ENCODE data around the gene PRKAB2.
"Not testable (repeated sequence)": the region's sequence is repeated elsewhere in the genome, so short reads cannot be mapped to it uniquely, and the experiment has no call there.

Gene PRKAB2

DNA sequence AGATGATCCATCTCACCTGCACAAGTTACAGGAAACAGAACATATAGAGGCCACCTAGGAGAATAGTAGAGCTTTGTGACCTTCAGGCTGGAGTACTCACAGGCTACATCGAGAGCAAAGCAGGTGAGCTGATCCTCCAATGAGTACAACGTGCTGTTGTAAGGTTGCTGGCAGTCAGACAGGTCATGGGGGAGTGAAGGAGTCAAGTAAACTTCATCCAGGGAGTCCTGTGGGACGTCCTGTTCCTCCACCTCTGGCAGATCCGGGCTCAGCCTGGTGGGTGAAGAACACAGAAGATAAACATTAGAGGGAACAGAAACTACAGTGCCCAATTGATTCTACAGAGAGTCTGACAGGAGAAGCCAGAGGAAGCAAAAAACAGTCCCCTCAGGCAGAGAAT lies 62.5 kb downstream of the PRKAB2 start:
- DNase-seq, result no peak

DNA sequence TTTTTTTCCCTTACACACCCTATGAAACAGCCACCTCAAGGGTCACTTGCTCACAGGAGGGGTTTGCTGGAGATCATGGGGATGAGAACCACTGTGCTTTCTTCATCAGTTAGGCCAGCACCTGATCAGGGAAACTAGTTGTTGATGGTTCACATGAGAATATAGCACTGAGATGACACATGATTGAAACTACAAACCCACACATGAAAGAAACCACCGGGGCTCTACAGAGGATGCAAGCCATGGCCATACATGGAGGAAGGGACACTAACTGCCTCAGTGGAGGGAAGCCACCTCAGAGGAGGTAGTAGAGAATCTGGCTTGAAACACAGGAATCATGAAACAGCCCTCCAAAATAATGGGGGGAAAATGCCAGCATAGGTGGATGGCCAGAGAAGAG lies 63.2 kb downstream of the PRKAB2 start:
- no peak for DNase-seq

DNA sequence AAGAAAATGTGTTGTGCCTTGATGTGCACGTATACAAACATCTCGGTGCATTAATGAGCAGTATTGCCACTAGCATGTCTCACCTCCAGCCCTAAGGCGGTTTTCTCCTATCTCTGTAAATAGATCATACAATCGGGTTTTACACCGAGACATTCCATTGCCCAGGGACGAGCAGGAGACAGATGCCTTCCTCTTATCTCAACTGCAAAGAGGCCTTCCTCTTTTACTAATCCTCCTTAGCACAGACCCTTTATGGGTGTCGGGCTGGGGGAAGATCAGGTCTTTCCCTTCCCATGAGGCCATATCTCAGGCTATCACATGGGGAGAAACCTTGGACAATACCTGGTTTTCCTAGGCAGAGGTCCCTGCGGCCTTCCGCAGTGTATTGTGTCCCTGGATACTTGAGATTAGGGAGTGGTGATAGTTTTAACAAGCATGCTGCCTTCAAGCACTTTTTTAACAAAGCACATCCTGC lies 65.8 kb downstream of the PRKAB2 start:
- DNase-seq, result not testable (repeated sequence)

DNA sequence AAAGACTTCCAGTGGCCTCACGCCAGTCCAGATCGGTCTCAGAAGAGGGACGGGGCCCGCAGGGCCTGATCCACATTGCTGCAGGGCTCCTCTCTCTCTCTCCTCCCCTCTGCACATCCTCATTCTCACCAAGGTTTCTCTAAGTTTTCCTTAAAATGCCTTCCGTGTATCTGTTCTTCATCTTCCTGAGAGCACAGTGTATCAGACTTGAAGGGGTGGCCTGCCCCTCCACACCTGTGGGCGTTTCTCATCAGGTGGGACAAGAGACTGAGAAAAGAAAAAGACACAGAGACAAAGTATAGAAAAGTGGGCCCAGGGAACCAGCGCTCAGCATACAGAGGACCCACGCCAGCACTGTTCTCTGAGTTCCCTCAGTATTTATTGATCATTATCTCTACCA lies 66.4 kb downstream of the PRKAB2 start:
- no peak for DNase-seq
